ENCODE measurements around the gene USP31.

USP31 gene

GRCh38 chr16:23182206-23182678 is 33.0 kb upstream of the USP31 start:
- peaks cover 0 to 13% of the 10 kb centered on the region in 2 donors for H3K4me1 ChIP-seq (ENCODE audit: control insufficient read depth in 1 of 2, insufficient read depth in 2 of 2, low read length in 2 of 2)
- H3K9me3 ChIP-seq (ENCODE audit: control insufficient read depth in 1 of 2, low read length in 2 of 2): no peaks in the 10 kb centered on the region
- peak overlapping the region in 1 of 2 donors; percentile 59 for H3K4me3 ChIP-seq (ENCODE audit: low read depth in 1 of 2, low read length in 2 of 2)
- H3K27ac ChIP-seq (ENCODE audit: low read length): no peak overlapping the region
- no peaks in the 10 kb centered on the region for H3K36me3 ChIP-seq (ENCODE audit: control insufficient read depth in 1 of 2, insufficient read depth in 2 of 2, low read length in 2 of 2)
- H3K27me3 ChIP-seq (ENCODE audit: low read depth, low read length): peaks cover 8% of the 10 kb centered on the region

GRCh38 chr16:23181506-23181905 is 32.3 kb upstream of the USP31 start:
- no peak overlapping the region for H3K27ac ChIP-seq (ENCODE audit: low read length)
- no peaks in the 10 kb centered on the region for H3K36me3 ChIP-seq (ENCODE audit: control insufficient read depth in 1 of 2, insufficient read depth in 2 of 2, low read length in 2 of 2)
- H3K4me3 ChIP-seq (ENCODE audit: low read depth in 1 of 2, low read length in 2 of 2): no peak overlapping the region
- H3K9me3 ChIP-seq (ENCODE audit: control insufficient read depth in 1 of 2, low read length in 2 of 2): no peaks in the 10 kb centered on the region
- H3K4me1 ChIP-seq (ENCODE audit: control insufficient read depth in 1 of 2, insufficient read depth in 2 of 2, low read length in 2 of 2): peaks cover 0 to 13% of the 10 kb centered on the region in 2 donors
- peaks cover 8% of the 10 kb centered on the region for H3K27me3 ChIP-seq (ENCODE audit: low read depth, low read length)

GRCh38 chr16:23175651-23176050 is 26.4 kb upstream of the USP31 start:
- Histone ChIP-seq H3K27me3 (ENCODE audit: low read depth, low read length) (no peaks in the 10 kb centered on the region), H3K4me1 (ENCODE audit: control insufficient read depth in 1 of 2, insufficient read depth in 2 of 2, low read length in 2 of 2) (no peaks in the 10 kb centered on the region), H3K36me3 (ENCODE audit: control insufficient read depth in 1 of 2, insufficient read depth in 2 of 2, low read length in 2 of 2) (no peaks in the 10 kb centered on the region), H3K9me3 (ENCODE audit: control insufficient read depth in 1 of 2, low read length in 2 of 2) (no peaks in the 10 kb centered on the region), H3K27ac (ENCODE audit: low read length) (no peak overlapping the region), H3K4me3 (ENCODE audit: low read depth in 1 of 2, low read length in 2 of 2) (no peak overlapping the region)

- Histone ChIP-seq H3K27ac (ENCODE audit: low read length) (no peak overlapping the region), H3K36me3 (ENCODE audit: control insufficient read depth in 1 of 2, insufficient read depth in 2 of 2, low read length in 2 of 2) (no peaks in the 10 kb centered on the region), H3K27me3 (ENCODE audit: low read depth, low read length) (no peaks in the 10 kb centered on the region), H3K4me1 (ENCODE audit: control insufficient read depth in 1 of 2, insufficient read depth in 2 of 2, low read length in 2 of 2) (no peaks in the 10 kb centered on the region), H3K4me3 (ENCODE audit: low read depth in 1 of 2, low read length in 2 of 2) (no peak overlapping the region), H3K9me3 (ENCODE audit: control insufficient read depth in 1 of 2, low read length in 2 of 2) (no peaks in the 10 kb centered on the region)
Measured at GRCh38 chr16:23174622-23175021, 25.4 kb upstream of the USP31 start.

GRCh38 chr16:23172994-23173393 is 23.7 kb upstream of the USP31 start:
- Histone ChIP-seq H3K4me1 (ENCODE audit: control insufficient read depth in 1 of 2, insufficient read depth in 2 of 2, low read length in 2 of 2) (no peaks in the 10 kb centered on the region), H3K9me3 (ENCODE audit: control insufficient read depth in 1 of 2, low read length in 2 of 2) (no peaks in the 10 kb centered on the region), H3K36me3 (ENCODE audit: control insufficient read depth in 1 of 2, insufficient read depth in 2 of 2, low read length in 2 of 2) (no peaks in the 10 kb centered on the region), H3K27ac (ENCODE audit: low read length) (no peak overlapping the region), H3K27me3 (ENCODE audit: low read depth, low read length) (no peaks in the 10 kb centered on the region), H3K4me3 (ENCODE audit: low read depth in 1 of 2, low read length in 2 of 2) (no peak overlapping the region)

GRCh38 chr16:23172583-23172982 is 23.3 kb upstream of the USP31 start:
- no peaks in the 10 kb centered on the region for H3K4me1 ChIP-seq (ENCODE audit: control insufficient read depth in 1 of 2, insufficient read depth in 2 of 2, low read length in 2 of 2)
- no peaks in the 10 kb centered on the region for H3K27me3 ChIP-seq (ENCODE audit: low read depth, low read length)
- H3K36me3 ChIP-seq (ENCODE audit: control insufficient read depth in 1 of 2, insufficient read depth in 2 of 2, low read length in 2 of 2): no peaks in the 10 kb centered on the region
- no peak overlapping the region for H3K4me3 ChIP-seq (ENCODE audit: low read depth in 1 of 2, low read length in 2 of 2)
- no peak overlapping the region for H3K27ac ChIP-seq (ENCODE audit: low read length)
- no peaks in the 10 kb centered on the region for H3K9me3 ChIP-seq (ENCODE audit: control insufficient read depth in 1 of 2, low read length in 2 of 2)

- Histone ChIP-seq H3K4me1 (ENCODE audit: control insufficient read depth in 1 of 2, insufficient read depth in 2 of 2, low read length in 2 of 2) (no peaks in the 10 kb centered on the region), H3K27me3 (ENCODE audit: low read depth, low read length) (no peaks in the 10 kb centered on the region), H3K4me3 (ENCODE audit: low read depth in 1 of 2, low read length in 2 of 2) (no peak overlapping the region), H3K36me3 (ENCODE audit: control insufficient read depth in 1 of 2, insufficient read depth in 2 of 2, low read length in 2 of 2) (no peaks in the 10 kb centered on the region), H3K9me3 (ENCODE audit: control insufficient read depth in 1 of 2, low read length in 2 of 2) (peaks cover 0 to 7% of the 10 kb centered on the region in 2 donors), H3K27ac (ENCODE audit: low read length) (no peak overlapping the region)
Measured at GRCh38 chr16:23164736-23165135, 15.5 kb upstream of the USP31 start.

GRCh38 chr16:23163921-23164320 is 14.7 kb upstream of the USP31 start:
- H3K4me1 ChIP-seq (ENCODE audit: control insufficient read depth in 1 of 2, insufficient read depth in 2 of 2, low read length in 2 of 2): no peaks in the 10 kb centered on the region
- peaks cover 0 to 7% of the 10 kb centered on the region in 2 donors for H3K9me3 ChIP-seq (ENCODE audit: control insufficient read depth in 1 of 2, low read length in 2 of 2)
- no peak overlapping the region for H3K27ac ChIP-seq (ENCODE audit: low read length)
- H3K27me3 ChIP-seq (ENCODE audit: low read depth, low read length): no peaks in the 10 kb centered on the region
- H3K36me3 ChIP-seq (ENCODE audit: control insufficient read depth in 1 of 2, insufficient read depth in 2 of 2, low read length in 2 of 2): no peaks in the 10 kb centered on the region
- H3K4me3 ChIP-seq (ENCODE audit: low read depth in 1 of 2, low read length in 2 of 2): no peak overlapping the region

- Histone ChIP-seq H3K4me1 (ENCODE audit: control insufficient read depth in 1 of 2, insufficient read depth in 2 of 2, low read length in 2 of 2) (no peaks in the 10 kb centered on the region), H3K27ac (ENCODE audit: low read length) (no peak overlapping the region), H3K4me3 (ENCODE audit: low read depth in 1 of 2, low read length in 2 of 2) (no peak overlapping the region), H3K9me3 (ENCODE audit: control insufficient read depth in 1 of 2, low read length in 2 of 2) (peaks cover 0 to 5% of the 10 kb centered on the region in 2 donors), H3K27me3 (ENCODE audit: low read depth, low read length) (no peaks in the 10 kb centered on the region), H3K36me3 (ENCODE audit: control insufficient read depth in 1 of 2, insufficient read depth in 2 of 2, low read length in 2 of 2) (no peaks in the 10 kb centered on the region)
Measured at GRCh38 chr16:23160574-23160973, 11.3 kb upstream of the USP31 start.

- Histone ChIP-seq H3K9me3 (ENCODE audit: control insufficient read depth in 1 of 2, low read length in 2 of 2) (peaks cover 0 to 2% of the 10 kb centered on the region in 2 donors), H3K4me1 (ENCODE audit: control insufficient read depth in 1 of 2, insufficient read depth in 2 of 2, low read length in 2 of 2) (no peaks in the 10 kb centered on the region), H3K36me3 (ENCODE audit: control insufficient read depth in 1 of 2, insufficient read depth in 2 of 2, low read length in 2 of 2) (no peaks in the 10 kb centered on the region), H3K27me3 (ENCODE audit: low read depth, low read length) (no peaks in the 10 kb centered on the region), H3K27ac (ENCODE audit: low read length) (no peak overlapping the region), H3K4me3 (ENCODE audit: low read depth in 1 of 2, low read length in 2 of 2) (no peak overlapping the region)
Measured at GRCh38 chr16:23160082-23160481, 10.8 kb upstream of the USP31 start.

GRCh38 chr16:23158114-23158513 is 8.9 kb upstream of the USP31 start:
- no peaks in the 10 kb centered on the region for H3K27me3 ChIP-seq (ENCODE audit: low read depth, low read length)
- H3K4me1 ChIP-seq (ENCODE audit: control insufficient read depth in 1 of 2, insufficient read depth in 2 of 2, low read length in 2 of 2): no peaks in the 10 kb centered on the region
- H3K27ac ChIP-seq (ENCODE audit: low read length): no peak overlapping the region
- no peaks in the 10 kb centered on the region for H3K9me3 ChIP-seq (ENCODE audit: control insufficient read depth in 1 of 2, low read length in 2 of 2)
- H3K4me3 ChIP-seq (ENCODE audit: low read depth in 1 of 2, low read length in 2 of 2): no peak overlapping the region
- H3K36me3 ChIP-seq (ENCODE audit: control insufficient read depth in 1 of 2, insufficient read depth in 2 of 2, low read length in 2 of 2): no peaks in the 10 kb centered on the region

- Histone ChIP-seq H3K27ac (ENCODE audit: low read length) (no peak overlapping the region), H3K36me3 (ENCODE audit: control insufficient read depth in 1 of 2, insufficient read depth in 2 of 2, low read length in 2 of 2) (no peaks in the 10 kb centered on the region), H3K4me3 (ENCODE audit: low read depth in 1 of 2, low read length in 2 of 2) (no peak overlapping the region), H3K9me3 (ENCODE audit: control insufficient read depth in 1 of 2, low read length in 2 of 2) (no peaks in the 10 kb centered on the region), H3K4me1 (ENCODE audit: control insufficient read depth in 1 of 2, insufficient read depth in 2 of 2, low read length in 2 of 2) (no peaks in the 10 kb centered on the region), H3K27me3 (ENCODE audit: low read depth, low read length) (no peaks in the 10 kb centered on the region)
Measured at GRCh38 chr16:23156946-23157460, 7.8 kb upstream of the USP31 start.

Data from muscle layer of duodenum (tissue), 2 donors.